GM21723 (cell line): ENCODE measurements around the gene CD46.

Experiments
- ATAC-seq: cut with Tn5 transposase; IDR thresholded peaks from one replicate; pipeline ENCODE4 v1.9.1; 2021; ENCODE audit warnings: mild to moderate bottlenecking, moderate library complexity; ENCODE audit not compliant: unreplicated experiment

The CD46 gene

DNA sequence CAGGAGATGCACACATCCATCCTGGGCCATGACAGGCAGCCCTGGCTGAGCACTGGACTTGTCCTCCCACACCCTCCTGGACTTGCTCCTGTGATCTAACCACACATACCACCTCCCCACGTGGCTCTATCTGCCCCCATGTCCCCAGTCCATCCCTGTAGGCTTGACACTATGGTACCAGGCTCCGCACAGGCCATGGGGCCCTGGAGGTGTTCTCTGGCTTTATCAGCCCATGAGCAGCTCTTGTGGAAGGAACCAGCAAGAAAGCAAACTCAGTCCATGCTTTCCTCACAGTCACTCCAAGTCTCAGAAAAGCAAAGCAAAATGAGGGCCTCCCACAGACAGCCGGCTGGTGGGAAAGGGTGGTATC is 61.6 kb downstream of the CD46 start:
- ATAC-seq = no peak

DNA sequence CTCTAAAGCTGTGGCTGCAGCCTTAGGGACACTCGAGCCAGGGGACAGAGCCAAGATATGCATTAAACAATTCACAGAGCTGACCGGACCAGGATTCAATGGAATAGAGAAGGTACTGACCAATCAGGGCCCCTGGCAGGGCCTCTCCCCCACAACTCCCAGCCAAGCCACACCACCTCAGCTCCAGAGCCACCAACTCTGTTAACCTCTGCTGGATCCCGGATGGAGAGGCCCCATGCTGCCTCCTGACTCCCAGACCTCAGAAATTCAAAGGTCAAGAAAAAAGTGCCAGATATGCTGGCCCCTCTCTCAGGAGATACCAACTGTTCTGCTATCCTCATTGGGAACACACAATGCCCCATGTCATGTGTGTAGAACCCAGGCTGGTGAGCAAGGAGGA is 62.1 kb downstream of the CD46 start:
- no peak for ATAC-seq

DNA sequence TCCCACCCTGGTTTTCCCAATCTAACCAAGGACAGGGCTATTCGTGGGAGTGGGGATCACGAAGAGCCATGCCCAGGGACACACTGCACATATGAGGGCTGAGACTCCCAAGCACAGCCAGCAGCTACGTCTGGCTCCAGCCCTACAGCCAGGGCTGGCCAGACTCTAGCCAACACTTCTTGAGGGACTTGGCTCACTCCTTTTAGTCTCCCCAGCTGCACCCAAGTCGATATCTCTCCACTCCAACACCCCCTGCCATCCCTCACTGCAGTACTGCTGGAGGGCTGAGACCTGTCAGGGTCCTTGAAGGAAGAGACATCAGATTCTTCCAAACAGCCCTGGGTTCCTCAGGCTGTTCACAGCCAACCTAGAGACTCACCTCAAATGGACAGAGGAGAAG is 62.6 kb downstream of the CD46 start:
- ATAC-seq = no peak

DNA sequence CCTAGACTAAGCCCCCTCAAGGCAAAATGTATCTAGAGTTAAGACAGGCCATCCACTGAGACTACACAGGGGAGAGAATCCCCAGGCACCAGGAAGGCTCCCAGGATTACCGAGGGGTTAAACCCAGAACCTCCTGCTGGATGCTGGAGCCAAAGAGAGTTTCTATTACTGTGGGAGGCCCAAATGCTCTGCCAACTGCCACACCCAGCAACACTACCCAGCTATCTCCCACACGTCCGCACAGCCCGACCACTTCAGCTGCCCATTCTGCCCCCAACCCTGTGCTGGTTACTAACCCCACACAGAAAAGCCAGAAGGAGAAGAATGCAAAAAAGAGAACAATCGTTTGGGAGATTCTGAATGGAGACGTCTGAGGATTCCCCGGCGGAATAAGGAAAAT is 63.6 kb downstream of the CD46 start:
- no peak for ATAC-seq

DNA sequence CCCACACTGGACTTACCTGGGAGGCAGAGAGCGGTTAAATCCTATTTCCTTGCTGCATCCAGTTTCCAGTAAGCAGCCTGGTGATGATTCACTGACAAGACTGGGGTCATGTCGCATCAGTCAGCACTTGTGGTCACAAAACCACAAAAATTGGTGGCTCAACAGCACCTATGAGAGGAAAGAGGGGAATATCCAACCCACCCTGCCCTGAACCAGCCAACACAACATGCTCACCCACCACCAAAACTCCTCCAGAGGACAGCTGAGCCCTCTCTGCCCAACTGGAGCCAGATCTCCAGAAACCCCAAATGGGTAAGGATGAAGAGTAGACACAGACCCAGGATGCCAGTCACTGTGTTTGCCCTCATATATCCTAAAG is 64.0 kb downstream of the CD46 start:
- ATAC-seq = no peak

DNA sequence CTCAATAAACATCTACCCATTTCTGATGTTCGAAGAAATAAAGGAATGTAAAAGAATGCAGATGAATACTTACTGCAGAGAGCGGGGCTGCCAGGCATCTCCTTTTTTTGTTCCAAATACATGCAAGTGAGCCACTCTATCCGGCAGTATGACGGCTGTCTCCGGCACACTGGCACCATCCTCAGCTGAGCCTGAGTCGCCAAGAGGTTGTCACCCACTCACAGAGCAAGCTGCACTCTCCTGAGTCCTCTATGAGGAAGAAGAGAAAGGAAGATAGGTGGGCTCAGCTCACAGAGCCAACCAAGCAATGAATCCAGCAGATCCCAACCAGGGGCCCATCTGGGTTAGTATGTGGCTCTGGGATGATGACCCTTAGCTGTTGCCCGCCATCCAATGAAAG is 65.3 kb downstream of the CD46 start:
- ATAC-seq = no peak

DNA sequence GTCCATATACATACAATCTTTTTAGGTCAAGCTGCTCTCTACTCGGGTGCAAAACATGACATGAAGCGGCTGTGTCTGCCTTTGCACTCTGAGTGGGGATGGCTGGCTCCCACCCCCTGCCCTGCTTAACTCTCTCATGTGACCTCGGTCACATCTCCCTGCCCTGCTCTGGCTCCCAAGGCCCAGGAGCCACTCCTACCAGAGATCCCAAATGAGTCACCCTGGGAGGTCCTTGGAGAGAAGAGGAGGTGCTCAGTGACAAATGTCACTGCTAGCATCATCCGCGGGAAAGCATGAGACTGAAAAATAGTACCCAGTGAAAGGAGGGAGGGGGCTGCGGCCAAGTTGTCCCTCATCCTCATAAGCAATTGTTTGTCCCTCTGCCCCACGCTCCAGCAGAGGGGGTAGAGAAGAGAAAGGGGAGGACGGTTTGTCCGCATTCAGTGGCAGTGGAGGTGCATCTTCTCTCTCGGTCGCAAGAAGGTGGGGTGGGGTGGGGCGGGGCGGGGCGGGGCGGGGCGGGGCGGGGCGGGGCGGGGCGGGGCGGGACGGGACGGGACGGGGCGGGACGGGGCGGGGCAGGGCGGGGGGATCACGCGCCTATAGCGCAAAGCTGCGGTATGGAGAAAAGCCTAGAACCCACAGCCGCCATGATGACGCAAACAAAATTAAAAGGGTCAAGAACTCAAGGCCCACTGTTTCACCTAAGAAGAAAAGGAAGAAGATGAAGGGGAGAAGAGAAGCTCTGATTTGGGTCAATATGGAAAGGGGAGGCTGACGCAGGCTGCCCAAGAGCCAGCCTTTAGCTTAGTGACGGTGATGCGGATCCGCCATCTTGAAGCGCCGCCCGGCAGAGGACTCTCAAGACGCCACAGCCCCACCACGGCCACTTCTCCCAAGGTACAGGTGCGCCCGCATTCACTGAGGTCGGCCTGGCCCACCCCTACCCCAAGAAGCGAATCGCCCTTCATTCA is 66.2 kb downstream of the CD46 start:
- ATAC-seq = no peak

DNA sequence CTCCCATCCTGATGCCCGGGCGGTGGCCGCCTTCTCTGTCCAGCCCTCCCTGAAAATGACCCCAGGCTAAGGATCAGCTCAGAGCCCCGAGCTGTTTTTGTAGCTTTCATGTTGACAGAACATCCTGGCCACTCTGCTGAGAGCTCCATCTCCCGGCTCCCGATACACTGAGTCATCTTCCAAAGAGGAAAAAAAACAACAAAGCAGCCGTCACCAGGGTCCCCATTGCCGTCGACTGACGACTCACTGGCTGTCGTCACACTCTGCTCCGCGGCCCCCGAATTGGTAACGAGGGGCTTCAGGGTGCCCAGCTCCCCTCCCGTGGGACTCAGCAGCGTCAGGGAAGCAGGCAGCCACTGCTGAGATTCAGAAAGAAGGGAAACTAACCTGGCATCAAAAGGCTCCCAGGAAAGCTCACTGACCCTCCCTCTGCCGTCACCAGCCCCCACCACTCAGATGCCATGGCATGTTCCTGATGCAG is 67.2 kb downstream of the CD46 start:
- no peak for ATAC-seq

DNA sequence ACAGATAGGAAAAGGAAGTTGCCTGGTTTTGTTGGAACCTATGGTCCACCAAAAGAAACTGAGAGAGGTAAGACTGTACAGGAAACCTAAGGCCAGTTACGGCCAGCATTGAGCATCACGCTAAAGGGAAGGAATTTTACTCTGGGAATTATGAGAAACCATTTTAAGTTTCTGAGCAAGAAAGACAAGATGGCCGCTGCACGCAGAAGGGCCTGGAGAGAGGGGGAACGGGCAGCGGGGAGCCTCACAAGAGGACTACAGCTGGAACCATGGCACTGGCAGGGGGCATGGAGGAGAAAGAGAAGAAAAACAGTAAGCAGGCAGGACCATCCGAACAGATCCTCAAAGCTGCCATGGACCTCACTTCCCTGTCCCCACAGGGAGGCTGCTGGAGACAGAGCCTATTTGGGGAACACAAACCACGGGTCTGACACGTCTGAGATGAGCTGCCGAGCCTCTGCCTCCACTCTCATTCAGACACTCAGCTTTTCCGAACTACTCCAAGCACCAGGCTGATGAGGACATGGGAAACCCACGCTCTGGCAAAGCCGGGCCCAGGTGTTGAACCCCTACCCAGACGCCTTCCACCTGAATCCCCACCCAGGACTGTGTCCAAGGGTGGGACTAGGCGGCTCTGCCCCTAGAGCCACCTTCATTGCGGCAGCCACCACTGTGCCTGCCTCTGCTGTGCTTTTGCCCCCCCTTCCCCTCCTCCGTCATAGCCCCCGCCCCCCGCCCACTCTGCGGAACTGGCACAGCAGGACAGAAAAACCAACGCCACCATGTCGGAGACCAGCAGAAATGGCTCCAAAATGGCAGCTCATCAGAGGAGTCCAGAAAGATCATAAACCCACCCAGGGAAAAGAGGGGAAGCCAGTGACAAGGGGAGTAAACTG is 69.0 kb downstream of the CD46 start:
- ATAC-seq = no peak

DNA sequence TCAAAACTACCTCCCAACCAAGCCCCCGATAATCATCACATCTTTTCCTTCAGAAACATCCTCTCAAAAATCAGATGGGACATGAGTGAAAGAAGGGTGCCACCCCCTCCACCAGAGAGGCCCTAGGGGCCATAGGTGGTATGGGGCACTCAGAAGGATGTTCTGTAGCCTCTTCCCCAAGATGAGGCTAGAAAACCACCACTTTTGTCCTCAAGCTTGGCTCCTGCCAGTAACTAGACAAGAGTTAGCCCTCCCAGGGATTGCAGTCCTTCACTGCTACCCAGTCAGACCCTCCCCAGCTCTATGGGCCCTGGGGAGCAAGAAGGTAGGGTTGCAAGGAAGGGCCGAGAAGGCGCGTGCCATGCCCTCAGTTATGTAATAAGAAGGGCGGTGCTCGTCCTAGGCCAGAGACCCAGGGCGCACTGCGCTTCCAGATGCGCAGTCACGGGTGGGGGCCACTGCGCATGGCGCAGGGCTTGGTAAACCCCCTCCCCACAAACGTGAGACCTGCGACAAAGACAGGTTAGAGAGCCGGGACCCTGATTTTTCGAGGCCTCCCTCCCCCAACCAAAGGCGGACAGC is 69.7 kb downstream of the CD46 start:
- no peak for ATAC-seq

DNA sequence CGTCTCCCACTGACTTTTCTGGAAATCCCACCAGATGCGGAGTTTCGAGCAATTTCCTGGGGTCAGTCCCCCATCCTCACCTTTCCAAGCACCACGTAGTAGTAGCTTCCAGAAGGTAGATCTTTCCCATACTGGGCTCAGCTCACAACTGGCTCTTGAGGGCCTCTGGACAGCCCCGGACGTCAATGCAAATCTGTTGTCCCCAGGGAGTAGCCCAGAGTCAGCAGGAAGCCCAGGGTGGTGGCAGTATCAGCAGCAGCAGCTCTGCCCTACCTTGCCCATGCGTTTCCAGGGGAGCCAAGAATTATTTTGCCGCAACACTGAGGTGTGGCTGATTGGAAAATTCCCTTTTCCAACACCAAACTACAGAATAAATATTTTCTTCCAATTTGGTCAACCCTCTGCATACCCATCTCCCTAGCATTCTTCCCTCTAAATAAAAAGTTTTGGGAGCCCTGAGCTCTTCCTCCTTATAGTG is 70.3 kb downstream of the CD46 start:
- ATAC-seq = peak; percentile 39

DNA sequence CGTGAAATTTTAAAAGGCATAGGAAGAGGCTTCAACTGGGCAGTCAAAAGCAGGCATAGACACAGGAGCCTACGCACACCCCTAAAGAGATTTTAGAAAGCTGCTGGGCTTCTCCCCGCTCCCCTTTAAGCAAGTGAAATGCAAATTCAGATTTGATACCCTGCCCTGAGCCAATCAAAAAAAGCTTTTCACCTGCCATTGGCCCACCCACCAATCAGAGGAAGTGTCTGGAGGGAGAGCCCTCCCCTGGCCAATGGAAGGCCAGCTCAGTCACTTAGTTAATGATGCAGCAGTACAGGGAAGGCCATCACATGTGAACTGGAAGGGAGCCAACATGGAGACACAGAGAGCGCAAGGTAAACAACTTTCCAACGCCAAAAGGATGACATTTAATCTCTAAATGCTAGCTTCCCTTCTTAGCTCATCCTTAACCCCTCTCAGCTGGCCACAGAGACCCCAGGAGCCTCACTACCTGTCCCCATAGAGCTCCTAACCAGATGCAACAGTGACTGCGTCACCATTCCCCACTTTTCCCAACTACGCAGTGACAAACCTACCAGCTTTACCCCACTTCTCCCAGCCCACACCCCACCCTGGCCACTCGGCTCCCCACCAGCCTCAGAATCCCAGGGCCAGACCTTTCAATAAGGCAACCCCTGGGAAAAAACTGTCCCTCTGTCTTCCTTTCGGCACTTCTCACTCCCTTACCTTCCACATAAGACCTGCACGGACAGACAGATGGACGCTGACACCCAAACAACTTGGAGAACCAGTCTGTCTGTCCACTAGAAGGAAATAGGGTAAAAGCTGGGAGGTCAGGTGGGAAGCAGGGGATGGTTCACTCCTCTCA is 71.0 kb downstream of the CD46 start:
- ATAC-seq = peak; percentile 72

DNA sequence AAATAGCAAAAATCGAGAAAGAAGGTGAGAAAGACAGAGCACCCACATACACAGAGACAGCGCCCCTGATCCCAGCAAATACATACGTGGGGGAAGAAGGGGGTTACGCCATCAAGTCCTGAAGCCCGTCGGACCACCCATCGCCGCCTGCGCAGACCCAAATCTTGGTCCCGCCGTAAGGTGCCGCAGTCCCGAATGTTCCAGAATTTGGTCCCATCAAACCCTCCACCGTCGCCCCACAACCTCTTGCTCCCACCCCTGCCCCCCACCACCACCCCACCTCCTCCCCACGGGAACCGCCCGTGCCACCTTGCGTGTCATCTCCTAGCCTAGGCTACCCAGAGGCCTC is 71.7 kb downstream of the CD46 start:
- no peak for ATAC-seq

DNA sequence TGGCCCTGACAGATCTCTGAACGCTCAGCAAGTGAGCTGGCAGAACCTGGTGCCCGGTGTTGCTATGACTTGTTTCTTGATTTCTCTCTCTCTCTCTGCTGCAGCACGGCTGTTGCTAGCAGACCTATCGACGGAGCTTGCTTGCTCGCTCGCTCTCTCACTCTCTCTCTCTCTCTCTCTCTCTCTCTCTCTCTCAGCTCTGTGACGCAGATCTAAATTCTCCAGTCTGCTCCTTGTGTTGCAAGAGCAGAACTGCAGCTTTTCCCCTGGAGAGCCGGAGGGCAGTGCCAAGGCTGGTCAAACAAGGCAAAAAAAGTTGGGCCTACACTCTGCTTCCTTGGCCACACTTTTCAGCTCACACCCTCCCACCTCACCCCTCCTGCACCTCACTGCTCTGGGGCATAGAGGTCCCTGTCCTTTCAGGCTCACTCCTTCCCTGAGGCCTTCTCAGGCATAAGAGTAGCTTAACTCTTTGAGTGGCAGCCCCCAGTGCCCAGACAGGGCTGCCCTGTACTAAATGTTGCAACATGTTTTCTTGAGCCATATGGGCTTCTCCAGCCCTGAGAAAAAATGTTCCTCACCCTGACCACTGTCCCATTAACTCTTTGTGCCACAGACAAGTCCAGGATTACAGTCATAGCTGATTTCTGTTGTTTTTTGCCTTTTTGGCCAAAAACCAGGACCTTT is 72.2 kb downstream of the CD46 start:
- ATAC-seq = peak; percentile 15

DNA sequence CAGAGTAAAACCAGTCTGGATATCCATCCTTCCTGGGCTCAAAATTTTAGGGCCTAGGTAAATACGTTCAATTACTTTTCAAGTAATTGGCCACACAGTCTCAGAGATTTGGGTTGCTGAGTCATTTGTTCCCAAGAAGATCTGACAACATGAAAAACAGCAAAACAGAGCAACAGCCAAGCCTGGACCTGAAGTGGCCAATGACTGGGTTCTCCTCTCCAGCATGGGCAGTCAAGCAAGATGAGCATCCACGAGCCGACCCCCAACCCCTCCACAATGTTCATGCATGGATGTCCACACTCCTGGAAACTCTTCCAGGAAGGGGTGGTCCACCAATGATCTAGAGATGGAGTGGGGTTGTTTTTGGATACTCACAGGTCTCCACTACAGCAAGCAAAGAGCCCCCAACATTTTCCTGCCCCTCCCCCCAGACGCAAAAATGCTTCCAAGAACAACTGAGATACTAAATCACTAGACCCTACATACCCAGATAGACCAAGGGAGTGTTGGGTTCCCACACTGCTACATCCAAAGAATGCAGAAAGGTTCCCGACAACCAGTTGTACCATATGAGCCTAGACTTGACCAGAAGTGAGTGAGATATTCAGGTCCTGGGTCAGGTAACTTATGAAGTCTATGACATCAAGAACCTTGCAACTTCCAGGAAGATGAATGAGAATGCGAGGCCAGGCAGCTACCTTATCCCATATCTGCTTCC is 73.0 kb downstream of the CD46 start:
- ATAC-seq = no peak

DNA sequence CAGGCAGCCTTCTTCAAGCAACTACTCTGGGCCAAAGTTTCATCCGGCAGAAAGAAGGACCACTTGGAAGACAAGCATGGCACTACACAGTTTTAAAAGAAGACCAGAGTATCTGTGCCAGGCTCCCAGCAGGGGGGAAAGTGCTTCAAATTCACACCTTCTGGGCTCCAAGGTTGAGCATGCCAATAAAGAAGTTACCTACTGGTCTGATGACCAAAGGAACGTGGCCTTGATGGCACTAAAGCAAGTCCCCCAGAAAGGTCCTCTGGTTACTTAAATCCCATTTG is 73.5 kb downstream of the CD46 start:
- no peak for ATAC-seq

DNA sequence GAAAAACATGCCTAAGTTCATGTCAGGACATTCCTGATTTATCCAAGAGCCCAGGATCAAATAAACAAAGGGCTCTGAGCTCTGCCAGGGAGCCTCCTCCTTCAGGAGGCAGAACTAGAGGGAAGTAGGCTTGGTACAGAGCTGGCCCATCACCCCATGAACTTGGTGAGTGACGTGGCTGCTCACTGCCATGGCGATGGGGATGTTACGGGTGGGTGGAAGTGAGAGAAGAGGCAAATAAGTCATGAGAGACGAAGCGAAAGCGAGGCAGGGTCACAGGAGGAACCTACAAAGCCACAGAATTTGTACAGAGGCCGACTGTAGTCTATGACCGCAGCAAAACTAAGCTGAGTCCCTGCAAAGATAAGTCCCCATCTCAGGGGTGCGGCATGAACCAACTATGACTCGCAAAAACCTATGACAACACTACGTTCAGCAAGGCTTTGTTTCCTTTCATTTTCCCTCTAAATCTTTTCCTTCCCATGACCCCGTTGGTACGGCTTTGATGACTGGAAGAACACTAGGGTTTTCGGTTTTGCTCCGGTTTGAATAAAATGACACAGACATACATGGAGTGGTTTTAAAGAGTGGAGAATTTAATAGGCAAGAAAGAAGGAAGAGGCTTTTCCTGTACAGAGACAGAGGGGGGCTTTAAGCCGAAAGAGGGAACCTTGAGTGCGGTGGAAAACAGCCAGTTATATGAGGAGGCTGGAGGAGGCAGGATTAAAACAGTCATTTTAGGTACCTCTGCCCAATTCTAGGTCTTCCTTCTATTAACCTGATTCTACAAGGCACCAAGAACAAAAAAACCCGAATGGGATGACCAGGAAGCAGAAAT is 74.1 kb downstream of the CD46 start:
- peak; percentile 69 for ATAC-seq
